KMS-11 (cell line): ENCODE measurements around the gene GPR132.

Experiments
- H2AFZ ChIP-seq: fragments of 200-600 bp; sonication (generic); 2 replicates; pipeline ENCODE4 v1.6.1; 2016; ENCODE audit warnings: antibody characterized with exemption, mixed run types, low read depth
- H3K27ac ChIP-seq: fragments of 200-600 bp; sonication (generic); 2 replicates; pipeline ENCODE4 v1.6.1; 2016; ENCODE audit warnings: mild to moderate bottlenecking, mixed run types
- H3K27me3 ChIP-seq: fragments of 200-600 bp; sonication (generic); 2 replicates; pipeline ENCODE4 v1.6.1; 2017; ENCODE audit warnings: mild to moderate bottlenecking, low read depth, mixed run types, moderate library complexity; ENCODE audit not compliant: insufficient read depth
- H3K36me3 ChIP-seq: fragments of 200-600 bp; sonication (generic); 2 replicates; pipeline ENCODE4 v1.6.1; 2017; ENCODE audit warnings: mild to moderate bottlenecking, mixed run types; ENCODE audit not compliant: insufficient read depth
- H3K4me1 ChIP-seq: fragments of 200-600 bp; sonication (generic); 2 replicates; pipeline ENCODE4 v1.6.1; 2016; ENCODE audit warnings: mild to moderate bottlenecking, low read depth, mixed run types; ENCODE audit not compliant: poor library complexity, severe bottlenecking
- H3K4me2 ChIP-seq: fragments of 200-600 bp; sonication (generic); 2 replicates; pipeline ENCODE4 v1.7.0; 2016; ENCODE audit warnings: mild to moderate bottlenecking, mixed run types
- H3K4me3 ChIP-seq: fragments of 200-600 bp; sonication (generic); IDR thresholded peaks from 2 replicates; pipeline ENCODE4 v1.6.1; 2017; ENCODE audit warnings: low read depth, low read length, mixed read lengths; ENCODE audit not compliant: insufficient read depth
- H3K79me2 ChIP-seq: fragments of 200-600 bp; sonication (generic); 2 replicates; pipeline ENCODE4 v1.6.1; 2016; ENCODE audit warnings: low read depth, mixed run types; ENCODE audit not compliant: insufficient read depth
- H3K9ac ChIP-seq: fragments of 200-600 bp; sonication (generic); 2 replicates; pipeline ENCODE4 v1.6.1; 2016; ENCODE audit warnings: mild to moderate bottlenecking, mixed run types
- H4K20me1 ChIP-seq: fragments of 200-600 bp; sonication (generic); 2 replicates; pipeline ENCODE4 v1.6.1; 2016; ENCODE audit warnings: mild to moderate bottlenecking, mixed run types; ENCODE audit not compliant: insufficient read depth
- TF ChIP-seq, protein P1 (sequence below): fragments of 200-600 bp; sonication (generic); conservative IDR thresholded peaks from 2 replicates; pipeline ENCODE4 v1.6.1; 2017; ENCODE audit warnings: low read depth, mild to moderate bottlenecking, antibody characterized with exemption, low read length, moderate library complexity, mixed read lengths

GPR132 gene

DNA sequence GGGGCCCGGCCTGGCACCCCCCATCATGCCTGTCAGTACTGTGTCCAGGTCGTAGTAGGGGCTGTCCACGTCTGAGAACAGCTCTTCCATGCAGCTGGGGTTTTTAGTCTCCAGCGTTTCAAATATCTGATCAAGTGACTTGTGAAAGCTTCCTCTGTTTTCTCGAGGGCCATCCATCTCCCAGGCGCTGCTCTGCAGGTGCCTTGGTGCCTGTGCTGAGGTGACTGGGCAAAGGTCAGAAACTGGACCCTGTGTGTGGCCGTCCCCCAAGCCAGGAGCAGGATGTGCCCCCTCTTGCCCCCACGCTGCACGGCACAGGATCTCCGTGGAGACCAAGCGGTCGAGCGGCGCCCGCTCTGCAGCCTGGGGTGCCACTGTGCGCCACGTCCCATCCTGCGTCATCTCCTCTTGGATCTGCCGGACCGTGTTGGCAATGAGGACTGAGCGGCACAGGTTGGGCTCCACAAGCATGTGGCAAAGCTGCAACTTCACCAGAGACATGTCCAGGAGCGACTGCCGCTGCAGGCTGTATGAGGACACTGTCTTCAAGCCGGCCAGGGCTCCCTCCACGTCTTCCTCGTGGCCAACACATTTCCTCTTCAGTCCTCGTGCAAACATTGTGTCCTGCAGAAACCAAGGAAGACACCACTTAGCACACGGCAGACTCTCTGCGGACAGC lies 53.8 kb downstream of the GPR132 start:
- TF ChIP-seq, protein P1, sequence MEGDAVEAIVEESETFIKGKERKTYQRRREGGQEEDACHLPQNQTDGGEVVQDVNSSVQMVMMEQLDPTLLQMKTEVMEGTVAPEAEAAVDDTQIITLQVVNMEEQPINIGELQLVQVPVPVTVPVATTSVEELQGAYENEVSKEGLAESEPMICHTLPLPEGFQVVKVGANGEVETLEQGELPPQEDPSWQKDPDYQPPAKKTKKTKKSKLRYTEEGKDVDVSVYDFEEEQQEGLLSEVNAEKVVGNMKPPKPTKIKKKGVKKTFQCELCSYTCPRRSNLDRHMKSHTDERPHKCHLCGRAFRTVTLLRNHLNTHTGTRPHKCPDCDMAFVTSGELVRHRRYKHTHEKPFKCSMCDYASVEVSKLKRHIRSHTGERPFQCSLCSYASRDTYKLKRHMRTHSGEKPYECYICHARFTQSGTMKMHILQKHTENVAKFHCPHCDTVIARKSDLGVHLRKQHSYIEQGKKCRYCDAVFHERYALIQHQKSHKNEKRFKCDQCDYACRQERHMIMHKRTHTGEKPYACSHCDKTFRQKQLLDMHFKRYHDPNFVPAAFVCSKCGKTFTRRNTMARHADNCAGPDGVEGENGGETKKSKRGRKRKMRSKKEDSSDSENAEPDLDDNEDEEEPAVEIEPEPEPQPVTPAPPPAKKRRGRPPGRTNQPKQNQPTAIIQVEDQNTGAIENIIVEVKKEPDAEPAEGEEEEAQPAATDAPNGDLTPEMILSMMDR = no peak
- Histone ChIP-seq H3K4me2 (no peak overlapping the region), H2AFZ (no peak overlapping the region), H3K4me3 (no peak overlapping the region), H3K4me1 (peaks cover 41% of the 10 kb centered on the region), H3K27ac (no peak overlapping the region), H4K20me1 (peaks cover 46% of the 10 kb centered on the region), H3K9ac (no peak overlapping the region), H3K36me3 (no peaks in the 10 kb centered on the region), H3K79me2 (peaks cover 83% of the 10 kb centered on the region), H3K27me3 (no peaks in the 10 kb centered on the region)

DNA sequence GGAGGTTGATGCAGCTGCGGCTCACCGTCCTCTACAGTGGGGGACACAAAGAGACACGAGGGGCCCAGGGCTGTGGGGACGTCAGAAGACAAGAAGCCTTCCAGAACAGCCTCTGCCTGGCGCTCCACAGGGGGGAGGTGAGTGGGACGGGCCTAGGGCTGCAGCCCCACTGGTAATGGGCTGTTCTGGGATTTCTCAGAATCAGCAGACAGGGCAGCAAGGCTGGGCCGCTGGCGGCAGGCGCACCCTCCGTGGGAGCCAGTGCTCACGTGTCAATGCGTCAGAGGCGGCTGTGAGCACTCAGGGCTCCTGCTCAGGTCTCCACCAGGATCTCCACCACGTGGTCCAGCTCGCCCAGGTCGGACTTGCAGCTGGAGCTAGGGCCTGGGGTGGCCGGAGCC lies 54.3 kb downstream of the GPR132 start:
- no peak overlapping the region for H3K9ac ChIP-seq
- peaks cover 41% of the 10 kb centered on the region for H4K20me1 ChIP-seq

DNA sequence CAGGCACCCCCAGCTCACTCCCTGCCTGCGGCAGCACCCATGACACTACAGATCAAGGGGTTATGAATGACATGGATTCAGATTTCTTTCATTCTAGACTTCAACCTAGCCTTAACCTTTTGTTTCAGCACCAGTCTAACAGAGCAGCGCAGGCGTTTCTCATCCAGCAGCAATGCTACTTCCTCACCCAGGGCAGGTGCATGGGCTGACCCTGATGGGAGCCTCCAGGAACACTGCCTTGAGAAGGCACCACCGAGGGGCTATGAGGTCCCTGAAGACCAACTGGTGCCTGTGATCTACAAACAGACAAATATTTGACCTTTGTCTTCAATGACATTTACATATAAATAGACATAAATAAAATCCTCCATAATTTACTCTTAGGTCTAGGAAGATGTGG lies 55.1 kb downstream of the GPR132 start:
- H3K4me1 ChIP-seq = peaks cover 41% of the 10 kb centered on the region
- H3K79me2 ChIP-seq = peaks cover 70% of the 10 kb centered on the region
- H3K9ac ChIP-seq = no peak overlapping the region
- no peak overlapping the region for H3K4me2 ChIP-seq
- H3K27ac ChIP-seq = no peak overlapping the region
- TF ChIP-seq, protein P1 = no peak
- H4K20me1 ChIP-seq = peaks cover 33% of the 10 kb centered on the region
- H3K4me3 ChIP-seq = no peak overlapping the region
- no peaks in the 10 kb centered on the region for H3K36me3 ChIP-seq
- H2AFZ ChIP-seq = no peak overlapping the region
- H3K27me3 ChIP-seq = no peaks in the 10 kb centered on the region

More for the DNA sequence above, 54.3 kb downstream of the GPR132 start:
- no peak overlapping the region for H3K4me3 ChIP-seq
- no peaks in the 10 kb centered on the region for H3K36me3 ChIP-seq
- no peak overlapping the region for H2AFZ ChIP-seq
- H3K27me3 ChIP-seq = no peaks in the 10 kb centered on the region
- TF ChIP-seq, protein P1 = no peak
- no peak overlapping the region for H3K27ac ChIP-seq
- no peak overlapping the region for H3K4me2 ChIP-seq
- peaks cover 41% of the 10 kb centered on the region for H3K4me1 ChIP-seq
- peaks cover 78% of the 10 kb centered on the region for H3K79me2 ChIP-seq

DNA sequence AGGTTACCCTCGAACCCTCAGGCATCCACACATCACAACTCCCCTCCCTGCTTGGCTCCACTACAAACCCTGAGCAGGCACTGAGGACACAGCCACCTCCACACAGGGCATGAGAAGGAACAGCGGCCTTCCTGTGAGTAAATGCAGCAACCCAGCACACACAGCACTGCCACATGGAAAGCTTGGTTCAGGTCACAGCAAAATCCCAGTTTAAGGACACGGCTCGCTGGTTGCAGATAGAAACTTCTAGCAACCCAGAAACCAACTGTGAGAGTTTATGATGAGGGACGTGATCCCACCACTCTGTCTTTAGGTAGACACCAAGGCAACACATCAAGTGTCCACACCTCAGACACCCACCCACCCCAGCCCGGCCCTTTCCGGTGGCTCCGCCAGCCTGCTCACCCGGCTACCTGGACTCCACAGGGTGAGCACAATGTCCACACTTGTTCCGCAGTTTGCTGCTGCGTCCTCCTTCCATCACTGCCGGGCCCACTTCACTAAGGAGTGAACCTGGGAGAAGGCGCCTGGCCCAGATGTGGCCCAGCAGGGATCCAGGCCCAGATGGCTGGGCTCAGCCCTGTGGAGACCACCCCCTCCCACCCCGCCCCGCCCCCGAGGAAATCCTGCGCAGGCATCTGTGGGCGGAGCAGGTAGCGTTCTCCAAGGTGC lies 57.5 kb downstream of the GPR132 start:
- Histone ChIP-seq H3K4me3 (no peak overlapping the region), H3K27me3 (no peaks in the 10 kb centered on the region), H3K9ac (no peak overlapping the region), H3K27ac (no peak overlapping the region; the same call in 1 of the 2 replicates), H3K36me3 (no peaks in the 10 kb centered on the region), H3K4me1 (peaks cover 48% of the 10 kb centered on the region), H4K20me1 (peaks cover 11% of the 10 kb centered on the region; the same call in 1 of the 2 replicates), H3K4me2 (no peak overlapping the region), H3K79me2 (peaks cover 46% of the 10 kb centered on the region), H2AFZ (no peak overlapping the region)
- TF ChIP-seq, protein P1 = no peak
